K562 (cell line): ENCODE data around the gene UBE2G2.

Source experiments
- FUS ChIP-seq: fragments of 200-400 bp; formaldehyde crosslinking; optimal IDR thresholded peaks from 2 replicates; pipeline ENCODE3; 2017; ENCODE audit warnings: low read depth, low read length
- KDM5B ChIP-seq: fragments of 200-600 bp; sonication (generic); IDR thresholded peaks from 2 replicates; pipeline ENCODE4 v1.6.1; 2012; ENCODE audit warnings: low read depth, mild to moderate bottlenecking, moderate library complexity, low read length, control low read depth, inconsistent platforms; ENCODE audit not compliant: insufficient replicate concordance
- NRF1 ChIP-seq, 2 experiments: fragments of 450-650 bp; IDR thresholded peaks in 1 of 2; conservative IDR thresholded peaks in 1 of 2; 2 replicates each; pipeline ENCODE4 v1.6.1; 2014; ENCODE audit warnings: mild to moderate bottlenecking in 2 of 2
- POLR2A ChIP-seq: fragments of 450-650 bp; conservative IDR thresholded peaks from 2 replicates; pipeline ENCODE4 v1.6.1; 2016
- STAT5A ChIP-seq: IDR thresholded peaks from 2 replicates; pipeline ENCODE4 v1.6.1; 2012; ENCODE audit warnings: low read length, inconsistent platforms, borderline replicate concordance

DNA sequence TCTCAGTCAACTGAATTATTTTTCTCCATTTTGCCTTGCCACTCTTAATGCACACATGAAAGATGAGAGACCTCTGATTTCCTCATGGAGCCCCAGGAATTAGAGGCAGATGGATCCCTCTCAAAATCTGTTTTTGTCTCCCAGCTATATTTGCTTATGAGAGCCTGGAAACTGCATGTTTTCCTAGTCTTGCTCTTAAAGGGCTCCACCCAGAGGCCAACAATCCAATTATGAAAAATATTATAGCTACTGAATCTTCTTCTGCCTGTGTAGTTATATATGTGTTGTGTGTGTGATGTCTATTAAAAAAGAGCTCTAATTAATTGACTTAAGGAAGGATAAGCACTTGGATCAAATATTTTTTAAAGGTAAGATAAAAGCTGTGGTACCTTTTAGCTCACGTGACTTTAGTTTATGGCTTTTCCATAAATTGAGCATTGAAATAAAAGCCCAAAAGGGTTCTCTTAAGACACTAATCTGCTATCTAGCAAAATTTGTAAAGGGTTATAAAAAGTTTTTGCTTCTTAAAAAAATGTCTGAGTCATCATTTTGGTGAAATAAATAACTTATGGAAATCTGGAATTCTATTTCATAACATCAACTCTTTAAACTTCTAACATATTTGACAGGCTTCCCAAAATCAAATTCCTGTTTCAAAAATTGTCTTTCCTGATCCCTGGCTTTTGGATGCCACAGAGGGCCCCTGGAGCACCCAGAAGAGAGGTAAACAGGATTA lies 59.0 kb downstream of the UBE2G2 start:
- TF ChIP-seq STAT5A: no peak
- no peak for TF ChIP-seq NRF1 (conservative IDR thresholded peaks at IDR 0.05 in 1 of 2, IDR thresholded peaks at IDR 0.05 in 1 of 2)
- TF ChIP-seq FUS: no peak
- TF ChIP-seq POLR2A: no peak
- TF ChIP-seq KDM5B: no peak
